Fibroblast of lung (primary cell): Measurements from ENCODE around the gene ZBTB9. TPM values are rescaled to one million over a fixed set of nuclear protein-coding genes. Genes with fewer than 3 reads are reported as not detected.

Experiments
- DNase-seq, 2 donors: peaks; one replicate each; pipeline versions ENCODE4 v3.0.0 to v3.0.0-alpha.2; 2010; ENCODE audit warnings: low read depth in 2 of 2
- H2AFZ ChIP-seq: 2 replicates; pipeline ENCODE4 v1.5.1; 2012; ENCODE audit warnings: low read length, control low read depth, inconsistent platforms
- H3K27ac ChIP-seq: 2 replicates; pipeline ENCODE4 v1.5.1; 2011; ENCODE audit warnings: low read length, control low read depth; ENCODE audit not compliant: insufficient read depth
- H3K27me3 ChIP-seq: 2 replicates; pipeline ENCODE4 v1.5.1; 2011; ENCODE audit warnings: mild to moderate bottlenecking, low read length; ENCODE audit not compliant: control insufficient read depth, insufficient read depth
- H3K36me3 ChIP-seq: 2 replicates; pipeline ENCODE4 v1.5.1; 2011; ENCODE audit warnings: low read length; ENCODE audit not compliant: control insufficient read depth, insufficient read depth
- H3K4me1 ChIP-seq: 2 replicates; pipeline ENCODE4 v1.5.1; 2011; ENCODE audit warnings: low read length; ENCODE audit not compliant: control insufficient read depth, insufficient read depth; ENCODE audit errors: extremely low read depth
- H3K4me2 ChIP-seq: 2 replicates; pipeline ENCODE4 v1.5.1; 2011; ENCODE audit warnings: low read length, control low read depth; ENCODE audit not compliant: insufficient read depth; ENCODE audit errors: extremely low read depth
- H3K4me3 ChIP-seq, 4 experiments: fragments of 200-600 bp in 1 of 4; sonication (generic) in 1 of 4; replicated peaks in 1 of 4; 2 replicates each; pipeline ENCODE4 v1.5.1; 2011 to 2016; ENCODE audit warnings: low read length in 4 of 4, low read depth in 3 of 4, mild to moderate bottlenecking in 3 of 4, control low read depth in 2 of 4, inconsistent platforms in 1 of 4, mixed read lengths in 1 of 4; ENCODE audit not compliant: insufficient read depth in 1 of 4; ENCODE audit errors: control extremely low read depth in 1 of 4
- H3K79me2 ChIP-seq: 2 replicates; pipeline ENCODE4 v1.5.1; 2012; ENCODE audit warnings: mild to moderate bottlenecking, low read length, inconsistent platforms; ENCODE audit not compliant: control insufficient read depth, insufficient read depth
- H3K9ac ChIP-seq: 2 replicates; pipeline ENCODE4 v1.5.1; 2011; ENCODE audit warnings: mild to moderate bottlenecking, low read length, control low read depth; ENCODE audit not compliant: insufficient read depth
- H3K9me3 ChIP-seq: 2 replicates; pipeline ENCODE4 v1.5.1; 2012; ENCODE audit warnings: low read depth, low read length; ENCODE audit not compliant: control insufficient read depth, insufficient read depth
- H4K20me1 ChIP-seq: 2 replicates; pipeline ENCODE4 v1.5.1; 2011; ENCODE audit warnings: low read length; ENCODE audit not compliant: control insufficient read depth, insufficient read depth; ENCODE audit errors: extremely low read depth
- CTCF ChIP-seq, 2 donors: IDR thresholded peaks in 1 of 2; conservative IDR thresholded peaks in 1 of 2; 1 replicate in 1 of 2; 2 replicates in 1 of 2; pipeline ENCODE4 v1.5.1; 2011 to 2012; ENCODE audit warnings: low read length in 2 of 2, control low read depth in 1 of 2, inconsistent platforms in 1 of 2, low read depth in 1 of 2, mild to moderate bottlenecking in 1 of 2
- EZH2 ChIP-seq: IDR thresholded peaks from 2 replicates; pipeline ENCODE4 v1.5.1; 2012; ENCODE audit warnings: low read length, control low read depth, mild to moderate bottlenecking; ENCODE audit errors: missing control alignments
- polyA plus RNA-seq, 2 donors: library from polyadenylated mRNA; depleted of rRNA in 1 of 2; stranded (reverse) in 1 of 2; unstranded in 1 of 2; fragments of >200 nt; gene quantifications; 2 replicates each; pipeline ENCODE4 v1.2.1, GENCODE V29; 2011 to 2012; ENCODE audit warnings: missing spikeins in 1 of 2
- total RNA-seq: library from RNA; depleted of rRNA; stranded (reverse); fragments of >200 nt; gene quantifications from 2 replicates; pipeline ENCODE4 v1.2.1, GENCODE V29; 2014

The ZBTB9 gene
- total and polyA plus RNA-seq, 2 donors (not counting 1 experiment from before 2014, with no cell fraction given), result 4.1 to 5.2 TPM

GRCh38 chr6:33426590-33427511 is 27.5 kb upstream of the ZBTB9 start:
- no peaks in the 10 kb centered on the region for H4K20me1 ChIP-seq
- H3K79me2 ChIP-seq, result peaks cover 28% of the 10 kb centered on the region
- peak overlapping the region; percentile 34 to 69 (median 56) for H3K4me3 ChIP-seq
- H3K9ac ChIP-seq, result no peak overlapping the region
- H3K9me3 ChIP-seq, result no peaks in the 10 kb centered on the region
- H3K27ac ChIP-seq, result peak overlapping the region; percentile 40
- H3K4me1 ChIP-seq, result peaks cover 30% of the 10 kb centered on the region
- no peak overlapping the region for H2AFZ ChIP-seq
- no peaks in the 10 kb centered on the region for H3K27me3 ChIP-seq
- H3K36me3 ChIP-seq, result peaks cover 6% of the 10 kb centered on the region
- no peak for DNase-seq
- no peak for TF ChIP-seq CTCF (conservative IDR thresholded peaks at IDR 0.05 in 1 of 2, IDR thresholded peaks at IDR 0.05 in 1 of 2; ENCODE audit: low read depth in 1 of 2, low read length in 2 of 2)
- no peak for TF ChIP-seq EZH2
- H3K4me2 ChIP-seq, result peak overlapping the region; percentile 88

- no peaks in the 10 kb centered on the region for H4K20me1 ChIP-seq
- H3K9ac ChIP-seq, result peak overlapping the region; percentile 66
- H3K4me1 ChIP-seq, result peaks cover 30% of the 10 kb centered on the region
- DNase-seq, result no peak
- H2AFZ ChIP-seq, result no peak overlapping the region
- peaks cover 28% of the 10 kb centered on the region for H3K79me2 ChIP-seq
- H3K36me3 ChIP-seq, result peaks cover 6% of the 10 kb centered on the region
- no peaks in the 10 kb centered on the region for H3K9me3 ChIP-seq
- H3K27me3 ChIP-seq, result no peaks in the 10 kb centered on the region
- no peak for TF ChIP-seq EZH2
- TF ChIP-seq CTCF (conservative IDR thresholded peaks at IDR 0.05 in 1 of 2, IDR thresholded peaks at IDR 0.05 in 1 of 2; ENCODE audit: low read depth in 1 of 2, low read length in 2 of 2), result no peak
- peak overlapping the region; percentile 40 for H3K27ac ChIP-seq
- H3K4me2 ChIP-seq, result peak overlapping the region; percentile 88
- H3K4me3 ChIP-seq, result peak overlapping the region; percentile 34 to 69 (median 54)
These were observed 26.7 kb upstream of the ZBTB9 start for GRCh38 chr6:33427585-33428223.

DNA sequence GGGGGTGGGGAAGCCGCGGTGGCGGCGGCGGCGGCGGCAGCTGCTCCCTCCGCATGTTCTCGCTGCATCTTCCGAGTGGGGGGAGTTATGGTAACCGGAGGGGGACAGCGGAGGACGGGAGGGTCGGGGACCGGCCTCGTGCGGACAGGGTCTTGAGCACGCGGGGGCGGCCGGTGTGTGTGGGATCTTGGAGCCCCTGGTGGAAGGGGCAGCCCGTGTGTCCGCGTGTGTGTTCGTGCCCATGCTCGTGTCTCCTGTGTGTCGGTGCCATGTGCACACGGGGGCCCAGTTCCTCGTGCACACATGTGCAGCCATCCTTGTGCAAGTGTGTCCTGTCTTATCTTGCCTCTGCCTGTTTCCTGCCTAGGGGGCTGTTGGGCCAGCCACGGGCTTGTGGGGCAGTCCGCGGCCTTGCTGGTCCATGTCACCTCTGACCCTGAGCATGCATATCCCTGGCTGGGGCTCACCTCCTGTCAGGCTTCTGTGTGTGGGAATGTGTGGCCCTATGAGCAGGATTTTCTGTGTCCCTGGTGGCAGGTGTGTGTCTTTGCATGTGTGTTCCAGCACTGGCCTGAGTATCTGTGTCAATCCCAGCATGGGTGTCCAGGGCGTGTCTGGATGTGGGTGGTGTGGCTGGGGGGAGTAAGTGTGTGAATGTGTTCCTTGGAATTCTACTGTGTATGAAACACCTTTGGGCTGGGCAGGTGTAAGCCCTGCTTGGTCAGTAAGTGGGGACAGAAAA is 26.0 kb upstream of the ZBTB9 start:
- H3K27me3 ChIP-seq, result no peaks in the 10 kb centered on the region
- peaks cover 28% of the 10 kb centered on the region for H3K79me2 ChIP-seq
- peaks cover 8% of the 10 kb centered on the region for H3K36me3 ChIP-seq
- H3K4me2 ChIP-seq, result peak overlapping the region; percentile 75
- H3K27ac ChIP-seq, result no peak overlapping the region
- no peak overlapping the region for H3K9ac ChIP-seq
- peaks cover 36% of the 10 kb centered on the region for H3K4me1 ChIP-seq
- peak; percentile 6 to 32 for TF ChIP-seq CTCF (conservative IDR thresholded peaks at IDR 0.05 in 1 of 2, IDR thresholded peaks at IDR 0.05 in 1 of 2; ENCODE audit: low read depth in 1 of 2, low read length in 2 of 2)
- no peak for TF ChIP-seq EZH2
- H4K20me1 ChIP-seq, result no peaks in the 10 kb centered on the region
- no peak for DNase-seq
- H3K4me3 ChIP-seq, result peak overlapping the region; percentile 36 to 57 (median 46)
- no peak overlapping the region for H2AFZ ChIP-seq
- H3K9me3 ChIP-seq, result no peaks in the 10 kb centered on the region
